CD14-positive monocyte (primary cell): Measurements from ENCODE around the gene NDUFAF8. TPM values are rescaled to one million over a fixed set of nuclear protein-coding genes. Genes with fewer than 3 reads are reported as not detected.
A peak's percentile ranks its signal among the peaks of the same experiment; 100 is the strongest.

Experiments used
- DNase-seq, 3 donors: peaks; one replicate each; pipeline ENCODE4 v3.0.0-alpha.2; 2011 to 2022
- H2AFZ ChIP-seq: 2 replicates; pipeline ENCODE4 v1.6.0; 2012; ENCODE audit warnings: mild to moderate bottlenecking, low read depth, low read length, inconsistent platforms; ENCODE audit not compliant: insufficient read depth, poor library complexity, severe bottlenecking
- H3K27ac ChIP-seq, 2 donors: 1 replicate in 1 of 2; 2 replicates in 1 of 2; pipeline ENCODE4 v1.5.1; 2012 to 2013; ENCODE audit warnings: low read length in 2 of 2, control low read depth in 1 of 2, inconsistent platforms in 1 of 2, low read depth in 1 of 2, mild to moderate bottlenecking in 1 of 2
- H3K27me3 ChIP-seq, 2 donors: one replicate each; pipeline versions ENCODE4 v1.6.0 to v1.6.1; 2011 to 2013; ENCODE audit warnings: low read length in 2 of 2; ENCODE audit not compliant: control insufficient read depth in 2 of 2, insufficient read depth in 2 of 2
- H3K36me3 ChIP-seq, 2 donors: replicated peaks in 1 of 2; 1 replicate in 1 of 2; 2 replicates in 1 of 2; pipeline versions ENCODE4 v1.5.1 to v1.6.1; 2012 to 2013; ENCODE audit warnings: low read length in 2 of 2, control low read depth in 1 of 2, inconsistent platforms in 1 of 2, mild to moderate bottlenecking in 1 of 2; ENCODE audit not compliant: insufficient read depth in 2 of 2, control insufficient read depth in 1 of 2
- H3K4me1 ChIP-seq, 2 donors: 1 replicate in 1 of 2; 2 replicates in 1 of 2; pipeline versions ENCODE4 v1.5.1 to v1.6.1; 2012 to 2013; ENCODE audit warnings: low read length in 2 of 2, control low read depth in 1 of 2, inconsistent platforms in 1 of 2, mild to moderate bottlenecking in 1 of 2, moderate library complexity in 1 of 2; ENCODE audit not compliant: insufficient read depth in 2 of 2, control insufficient read depth in 1 of 2
- H3K4me2 ChIP-seq: replicated peaks from 2 replicates; pipeline ENCODE3; 2012; ENCODE audit warnings: low read length, moderate library complexity, mild to moderate bottlenecking; ENCODE audit not compliant: poor library complexity, severe bottlenecking; ENCODE audit errors: extremely low read depth
- H3K4me3 ChIP-seq, 3 experiments: fragments of 200-600 bp in 1 of 3; sonication (generic) in 1 of 3; replicated peaks in 1 of 3; 1 replicate in 2 of 3; 2 replicates in 1 of 3; pipeline ENCODE4 v1.5.1; 2011 to 2013; ENCODE audit warnings: low read length in 3 of 3, mild to moderate bottlenecking in 3 of 3, control low read depth in 2 of 3, low read depth in 2 of 3, inconsistent platforms in 1 of 3, moderate library complexity in 1 of 3
- H3K79me2 ChIP-seq: 2 replicates; pipeline ENCODE4 v1.6.0; 2012; ENCODE audit warnings: mild to moderate bottlenecking, control low read depth, inconsistent platforms, low read length, moderate library complexity; ENCODE audit not compliant: insufficient read depth
- H3K9ac ChIP-seq: 2 replicates; pipeline ENCODE4 v1.6.0; 2017; ENCODE audit warnings: low read length, mild to moderate bottlenecking; ENCODE audit not compliant: insufficient read depth, poor library complexity, severe bottlenecking
- H3K9me3 ChIP-seq, 2 donors: replicated peaks in 1 of 2; 1 replicate in 1 of 2; 2 replicates in 1 of 2; pipeline versions ENCODE4 v1.5.1 to v1.6.1; 2012 to 2013; ENCODE audit warnings: low read length in 2 of 2, control low read depth in 1 of 2; ENCODE audit not compliant: control insufficient read depth in 1 of 2, insufficient read depth in 1 of 2
- H4K20me1 ChIP-seq: 2 replicates; pipeline ENCODE4 v1.6.0; 2012; ENCODE audit warnings: mild to moderate bottlenecking, low read length, control low read depth, moderate library complexity; ENCODE audit not compliant: insufficient read depth
- H3K27ac Mint-ChIP-seq, 7 donors: one replicate each; pipeline ENCODE4 v1.8.0; 2020; ENCODE audit warnings: mild to moderate bottlenecking in 7 of 7, mixed read lengths in 7 of 7, moderate library complexity in 6 of 7, inconsistent platforms in 2 of 7
- H3K27me3 Mint-ChIP-seq, 3 donors: one replicate each; pipeline ENCODE4 v1.8.0; 2021 to 2022; ENCODE audit warnings: low read depth in 3 of 3, mild to moderate bottlenecking in 3 of 3, mixed read lengths in 3 of 3, moderate library complexity in 3 of 3, inconsistent platforms in 1 of 3
- H3K36me3 Mint-ChIP-seq, 2 donors: one replicate each; pipeline ENCODE4 v1.8.0; 2020; ENCODE audit warnings: mixed read lengths in 2 of 2, inconsistent platforms in 1 of 2, mild to moderate bottlenecking in 1 of 2
- H3K4me1 Mint-ChIP-seq: one replicate; pipeline ENCODE4 v1.8.0; 2020; ENCODE audit warnings: mild to moderate bottlenecking, mixed read lengths
- H3K4me3 Mint-ChIP-seq, 2 donors: one replicate each; pipeline ENCODE4 v1.8.0; 2020; ENCODE audit warnings: mild to moderate bottlenecking in 2 of 2, mixed read lengths in 2 of 2, moderate library complexity in 1 of 2
- H3K9me3 Mint-ChIP-seq, 7 donors: one replicate each; pipeline ENCODE4 v1.8.0; 2020 to 2022; ENCODE audit warnings: mixed read lengths in 7 of 7, mild to moderate bottlenecking in 6 of 7, moderate library complexity in 6 of 7, inconsistent platforms in 2 of 7
- CTCF ChIP-seq: fragments of 200-600 bp; IDR thresholded peaks from one replicate; pipeline ENCODE4 v1.8.0; 2022; ENCODE audit warnings: antibody characterized with exemption, mild to moderate bottlenecking
- WGBS: methylation state at CpG from one replicate; pipeline ENCODE4 v1.1.5; 2013; ENCODE audit warnings: missing lambda C conversion rate; ENCODE audit not compliant: insufficient coverage; 5-methylcytosine and 5-hydroxymethylcytosine counted together
- intact Hi-C, 2 donors: fragments of 100-400 bp; cut with micrococcal nuclease; formaldehyde crosslinking; loops; one replicate each; pipeline versions ENCODE4 v1.15.0 to v1.15.1; 2023
- polyA plus RNA-seq, 3 donors: library from polyadenylated mRNA; depleted of rRNA in 1 of 3; unstranded in 2 of 3; stranded (reverse) in 1 of 3; fragments of 300-500 nt in 2 of 3; fragments of >200 nt in 1 of 3; fragmentation: Illumina TruSeq in 2 of 3; gene quantifications; 1 replicate in 2 of 3; 2 replicates in 1 of 3; pipeline ENCODE4 v1.2.3, GENCODE V29; 2012 to 2021

NDUFAF8 gene
- polyA plus RNA-seq, 3 donors: 27.0 to 61.3 (median 41.0) TPM

- Histone ChIP-seq H3K36me3 (no peaks in the 10 kb centered on the region), H3K4me3 (no peak overlapping the region), H3K9me3 (no peaks in the 10 kb centered on the region), H3K27me3 (no peaks in the 10 kb centered on the region), H2AFZ (no peak overlapping the region), H4K20me1 (no peaks in the 10 kb centered on the region), H3K4me1 (peaks cover 0 to 2% of the 10 kb centered on the region in 2 donors), H3K9ac (peak overlapping the region; percentile 4), H3K27ac (no peak overlapping the region), H3K79me2 (no peaks in the 10 kb centered on the region), H3K4me2 (no peak overlapping the region)
- Mint-ChIP-seq H3K27me3 (peaks cover 2 to 5% (median 2%) of the 10 kb centered on the region in 3 donors), H3K4me3 (peak overlapping the region in 1 of 2 donors; percentile 31), H3K36me3 (peaks cover 14% of the 10 kb centered on the region in 2 donors), H3K4me1 (peaks cover 7% of the 10 kb centered on the region), H3K27ac (peak overlapping the region in 1 of 7 donors; percentile 41), H3K9me3 (peaks cover 0 to 2% (median 0%) of the 10 kb centered on the region in 7 donors)
- DNase-seq: no peak
- TF ChIP-seq CTCF: no peak
- WGBS: 16% methylated on average over 5 of the region's 14 CpGs
- intact Hi-C loops: no loop called here
These were observed 28.2 kb upstream of the NDUFAF8 start for GRCh38 chr17:81210868-81211267.

- peaks cover 0 to 2% (median 0%) of the 10 kb centered on the region in 7 donors for H3K9me3 Mint-ChIP-seq
- Histone ChIP-seq H3K27ac (no peak overlapping the region), H3K9me3 (no peaks in the 10 kb centered on the region), H2AFZ (no peak overlapping the region), H3K9ac (no peak overlapping the region), H3K4me2 (no peak overlapping the region), H3K4me1 (peaks cover 0 to 2% of the 10 kb centered on the region in 2 donors), H4K20me1 (no peaks in the 10 kb centered on the region), H3K27me3 (no peaks in the 10 kb centered on the region), H3K79me2 (no peaks in the 10 kb centered on the region), H3K4me3 (no peak overlapping the region), H3K36me3 (no peaks in the 10 kb centered on the region)
- no peak for TF ChIP-seq CTCF
- 89% methylated on average over 4 of the region's 9 CpGs for WGBS
- no peak for DNase-seq
- H3K36me3 Mint-ChIP-seq: peaks cover 11 to 16% of the 10 kb centered on the region in 2 donors
- peaks cover 7% of the 10 kb centered on the region for H3K4me1 Mint-ChIP-seq
- H3K27me3 Mint-ChIP-seq: peaks cover 2 to 5% (median 2%) of the 10 kb centered on the region in 3 donors
- intact Hi-C loops: no loop called here
- no peak overlapping the region for H3K4me3 Mint-ChIP-seq
- H3K27ac Mint-ChIP-seq: no peak overlapping the region
These were observed 26.8 kb upstream of the NDUFAF8 start for GRCh38 chr17:81212365-81212764.
